Fibroblast of lung (primary cell): ENCODE measurements around the gene HMX1. TPM values are rescaled to one million over a fixed set of nuclear protein-coding genes. Genes with fewer than 3 reads are reported as not detected.

Source experiments
- DNase-seq, 2 donors: peaks; one replicate each; pipeline versions ENCODE4 v3.0.0 to v3.0.0-alpha.2; 2010; ENCODE audit warnings: low read depth in 2 of 2
- H2AFZ ChIP-seq: 2 replicates; pipeline ENCODE4 v1.5.1; 2012; ENCODE audit warnings: low read length, control low read depth, inconsistent platforms
- H3K27ac ChIP-seq: 2 replicates; pipeline ENCODE4 v1.5.1; 2011; ENCODE audit warnings: low read length, control low read depth; ENCODE audit not compliant: insufficient read depth
- H3K27me3 ChIP-seq: 2 replicates; pipeline ENCODE4 v1.5.1; 2011; ENCODE audit warnings: mild to moderate bottlenecking, low read length; ENCODE audit not compliant: control insufficient read depth, insufficient read depth
- H3K36me3 ChIP-seq: 2 replicates; pipeline ENCODE4 v1.5.1; 2011; ENCODE audit warnings: low read length; ENCODE audit not compliant: control insufficient read depth, insufficient read depth
- H3K4me1 ChIP-seq: 2 replicates; pipeline ENCODE4 v1.5.1; 2011; ENCODE audit warnings: low read length; ENCODE audit not compliant: control insufficient read depth, insufficient read depth; ENCODE audit errors: extremely low read depth
- H3K4me2 ChIP-seq: 2 replicates; pipeline ENCODE4 v1.5.1; 2011; ENCODE audit warnings: low read length, control low read depth; ENCODE audit not compliant: insufficient read depth; ENCODE audit errors: extremely low read depth
- H3K4me3 ChIP-seq, 4 experiments: fragments of 200-600 bp in 1 of 4; sonication (generic) in 1 of 4; replicated peaks in 1 of 4; 2 replicates each; pipeline ENCODE4 v1.5.1; 2011 to 2016; ENCODE audit warnings: low read length in 4 of 4, low read depth in 3 of 4, mild to moderate bottlenecking in 3 of 4, control low read depth in 2 of 4, inconsistent platforms in 1 of 4, mixed read lengths in 1 of 4; ENCODE audit not compliant: insufficient read depth in 1 of 4; ENCODE audit errors: control extremely low read depth in 1 of 4
- H3K79me2 ChIP-seq: 2 replicates; pipeline ENCODE4 v1.5.1; 2012; ENCODE audit warnings: mild to moderate bottlenecking, low read length, inconsistent platforms; ENCODE audit not compliant: control insufficient read depth, insufficient read depth
- H3K9ac ChIP-seq: 2 replicates; pipeline ENCODE4 v1.5.1; 2011; ENCODE audit warnings: mild to moderate bottlenecking, low read length, control low read depth; ENCODE audit not compliant: insufficient read depth
- H3K9me3 ChIP-seq: 2 replicates; pipeline ENCODE4 v1.5.1; 2012; ENCODE audit warnings: low read depth, low read length; ENCODE audit not compliant: control insufficient read depth, insufficient read depth
- H4K20me1 ChIP-seq: 2 replicates; pipeline ENCODE4 v1.5.1; 2011; ENCODE audit warnings: low read length; ENCODE audit not compliant: control insufficient read depth, insufficient read depth; ENCODE audit errors: extremely low read depth
- EZH2 ChIP-seq: IDR thresholded peaks from 2 replicates; pipeline ENCODE4 v1.5.1; 2012; ENCODE audit warnings: low read length, control low read depth, mild to moderate bottlenecking; ENCODE audit errors: missing control alignments
- polyA plus RNA-seq, 2 donors: library from polyadenylated mRNA; depleted of rRNA in 1 of 2; stranded (reverse) in 1 of 2; unstranded in 1 of 2; fragments of >200 nt; gene quantifications; 2 replicates each; pipeline ENCODE4 v1.2.1, GENCODE V29; 2011 to 2012; ENCODE audit warnings: missing spikeins in 1 of 2
- total RNA-seq: library from RNA; depleted of rRNA; stranded (reverse); fragments of >200 nt; gene quantifications from 2 replicates; pipeline ENCODE4 v1.2.1, GENCODE V29; 2014
- TF ChIP-seq, protein P1 (sequence below), 2 donors: IDR thresholded peaks in 1 of 2; conservative IDR thresholded peaks in 1 of 2; 1 replicate in 1 of 2; 2 replicates in 1 of 2; pipeline ENCODE4 v1.5.1; 2011 to 2012; ENCODE audit warnings: low read length in 2 of 2, control low read depth in 1 of 2, inconsistent platforms in 1 of 2, low read depth in 1 of 2, mild to moderate bottlenecking in 1 of 2

HMX1 gene
- total and polyA plus RNA-seq, 2 donors (not counting 1 experiment from before 2014, with no cell fraction given), result not detected

DNA sequence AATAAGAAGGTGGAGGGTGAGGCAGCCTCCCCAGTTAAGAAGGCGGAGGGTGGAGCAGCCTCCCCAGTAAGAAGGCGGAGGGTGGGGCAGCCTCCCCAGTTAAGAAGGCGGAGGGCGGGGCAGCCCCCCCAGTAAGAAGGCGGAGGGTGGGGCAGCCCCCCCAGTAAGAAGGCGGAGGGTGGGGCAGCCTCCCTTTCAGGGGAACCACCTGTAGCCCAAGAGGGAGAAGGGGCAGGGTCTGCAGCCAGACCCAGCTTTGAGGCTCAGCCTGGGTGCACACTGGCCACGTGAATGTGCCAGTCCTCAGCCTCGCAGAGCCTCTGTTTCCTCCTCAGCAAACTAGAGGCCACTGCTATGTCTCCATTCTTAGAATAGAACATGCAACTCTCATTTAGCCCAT is 52.6 kb downstream of the HMX1 start:
- Histone ChIP-seq H3K9me3 (no peaks in the 10 kb centered on the region), H3K36me3 (no peaks in the 10 kb centered on the region), H3K4me3 (no peak overlapping the region), H3K27ac (no peak overlapping the region), H2AFZ (no peak overlapping the region), H4K20me1 (no peaks in the 10 kb centered on the region), H3K9ac (no peak overlapping the region), H3K4me2 (no peak overlapping the region), H3K27me3 (no peaks in the 10 kb centered on the region), H3K4me1 (no peaks in the 10 kb centered on the region), H3K79me2 (no peaks in the 10 kb centered on the region)
- no peak for DNase-seq
- TF ChIP-seq EZH2, result no peak
- TF ChIP-seq, protein P1, sequence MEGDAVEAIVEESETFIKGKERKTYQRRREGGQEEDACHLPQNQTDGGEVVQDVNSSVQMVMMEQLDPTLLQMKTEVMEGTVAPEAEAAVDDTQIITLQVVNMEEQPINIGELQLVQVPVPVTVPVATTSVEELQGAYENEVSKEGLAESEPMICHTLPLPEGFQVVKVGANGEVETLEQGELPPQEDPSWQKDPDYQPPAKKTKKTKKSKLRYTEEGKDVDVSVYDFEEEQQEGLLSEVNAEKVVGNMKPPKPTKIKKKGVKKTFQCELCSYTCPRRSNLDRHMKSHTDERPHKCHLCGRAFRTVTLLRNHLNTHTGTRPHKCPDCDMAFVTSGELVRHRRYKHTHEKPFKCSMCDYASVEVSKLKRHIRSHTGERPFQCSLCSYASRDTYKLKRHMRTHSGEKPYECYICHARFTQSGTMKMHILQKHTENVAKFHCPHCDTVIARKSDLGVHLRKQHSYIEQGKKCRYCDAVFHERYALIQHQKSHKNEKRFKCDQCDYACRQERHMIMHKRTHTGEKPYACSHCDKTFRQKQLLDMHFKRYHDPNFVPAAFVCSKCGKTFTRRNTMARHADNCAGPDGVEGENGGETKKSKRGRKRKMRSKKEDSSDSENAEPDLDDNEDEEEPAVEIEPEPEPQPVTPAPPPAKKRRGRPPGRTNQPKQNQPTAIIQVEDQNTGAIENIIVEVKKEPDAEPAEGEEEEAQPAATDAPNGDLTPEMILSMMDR (conservative IDR thresholded peaks at IDR 0.05 in 1 of 2, IDR thresholded peaks at IDR 0.05 in 1 of 2; ENCODE audit: low read depth in 1 of 2, low read length in 2 of 2), result no peak

DNA sequence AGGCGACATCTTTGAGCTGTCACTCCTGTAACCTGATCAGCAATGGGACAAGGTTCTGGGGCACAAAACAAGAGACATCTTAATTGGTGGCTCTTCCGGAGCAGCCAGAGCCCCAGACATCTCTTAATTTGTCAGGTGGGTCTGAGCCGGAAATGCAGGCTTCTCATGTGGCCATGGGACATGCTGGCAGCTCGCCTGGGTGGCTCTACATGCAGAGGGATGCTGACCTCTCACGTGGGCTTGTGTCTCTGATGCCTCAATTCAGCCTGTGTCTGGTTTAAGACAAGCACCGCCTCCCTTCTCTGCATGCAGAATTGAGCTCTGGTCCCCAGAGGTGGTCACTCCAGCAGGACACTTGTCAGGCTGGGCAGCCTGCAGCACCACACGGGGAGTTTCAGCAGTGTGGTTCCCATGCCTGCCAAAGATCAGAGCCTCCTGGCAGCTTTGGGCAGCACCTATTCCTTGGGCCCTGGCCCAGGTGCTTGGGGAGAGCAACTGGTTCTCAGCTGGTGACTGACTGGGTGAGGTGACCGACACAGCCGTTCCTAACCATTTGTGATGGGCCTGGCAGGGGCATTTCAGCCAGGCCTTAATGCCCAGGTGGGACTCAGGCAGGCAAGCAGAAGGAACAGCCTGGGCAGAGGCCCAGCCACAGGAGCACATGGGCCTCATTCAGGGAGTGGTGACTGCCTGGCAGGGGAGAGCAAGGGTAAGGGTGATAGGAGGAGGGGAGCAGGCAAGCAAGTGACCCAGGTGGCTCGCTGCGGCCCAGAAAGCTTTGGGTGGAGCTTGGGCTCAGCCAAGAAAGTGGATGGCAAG is 53.4 kb downstream of the HMX1 start:
- Histone ChIP-seq H3K79me2 (no peaks in the 10 kb centered on the region), H3K9me3 (no peaks in the 10 kb centered on the region), H3K36me3 (no peaks in the 10 kb centered on the region), H3K9ac (no peak overlapping the region), H3K4me2 (no peak overlapping the region), H3K4me1 (no peaks in the 10 kb centered on the region), H3K4me3 (no peak overlapping the region), H2AFZ (no peak overlapping the region), H3K27me3 (no peaks in the 10 kb centered on the region), H4K20me1 (no peaks in the 10 kb centered on the region), H3K27ac (no peak overlapping the region)
- no peak for DNase-seq
- TF ChIP-seq, protein P1 (conservative IDR thresholded peaks at IDR 0.05 in 1 of 2, IDR thresholded peaks at IDR 0.05 in 1 of 2; ENCODE audit: low read depth in 1 of 2, low read length in 2 of 2), result no peak
- no peak for TF ChIP-seq EZH2

DNA sequence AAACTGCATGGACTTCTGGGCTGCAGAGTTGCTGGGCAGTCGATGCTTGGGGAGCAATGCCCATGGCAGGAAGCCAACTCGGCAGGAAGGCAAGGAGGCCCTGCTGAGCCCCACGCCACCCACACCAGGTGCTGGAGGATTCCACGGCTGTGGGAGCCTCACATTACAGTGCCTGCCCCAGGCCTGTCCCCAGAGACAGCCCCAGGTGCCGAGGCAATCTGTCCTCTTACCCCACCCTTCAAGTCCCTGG is 53.9 kb downstream of the HMX1 start:
- Histone ChIP-seq H4K20me1 (no peaks in the 10 kb centered on the region), H3K4me3 (no peak overlapping the region), H3K27ac (no peak overlapping the region), H3K27me3 (no peaks in the 10 kb centered on the region), H3K79me2 (no peaks in the 10 kb centered on the region), H3K36me3 (no peaks in the 10 kb centered on the region), H3K4me1 (no peaks in the 10 kb centered on the region), H3K4me2 (no peak overlapping the region), H2AFZ (no peak overlapping the region), H3K9ac (no peak overlapping the region), H3K9me3 (no peaks in the 10 kb centered on the region)
- TF ChIP-seq, protein P1 (conservative IDR thresholded peaks at IDR 0.05 in 1 of 2, IDR thresholded peaks at IDR 0.05 in 1 of 2; ENCODE audit: low read depth in 1 of 2, low read length in 2 of 2), result no peak
- no peak for TF ChIP-seq EZH2
- no peak for DNase-seq
